K562 (cell line): ENCODE results near the gene PPCDC. TPM values are rescaled to one million over a fixed set of nuclear protein-coding genes. Genes with fewer than 3 reads are reported as not detected.
A peak's percentile ranks its signal among the peaks of the same experiment; 100 is the strongest.

Source experiments
- CEBPG ChIP-seq, 3 experiments: fragments of 200-800 bp in 1 of 3; sonication (Bioruptor generic) in 1 of 3; sonication (generic) in 1 of 3; formaldehyde crosslinking in 1 of 3; IDR thresholded peaks in 2 of 3; conservative IDR thresholded peaks in 1 of 3; 2 replicates each; pipeline versions ENCODE4 v1.6.1 to v1.8.0; 2016 to 2022; ENCODE audit warnings: missing compliant biosample characterization in 2 of 3, missing genetic modification characterization in 2 of 3, mild to moderate bottlenecking in 1 of 3, missing genetic modification reagents in 1 of 3
- CHAMP1 ChIP-seq: fragments of 450-650 bp; IDR thresholded peaks from 2 replicates; pipeline ENCODE4 v1.6.1; 2016; ENCODE audit warnings: mild to moderate bottlenecking
- HOMEZ ChIP-seq: fragments of 250-450 bp; sonication (Bioruptor Pico); IDR thresholded peaks from 2 replicates; pipeline ENCODE4 v1.4.0; 2020; ENCODE audit warnings: mild to moderate bottlenecking, moderate library complexity
- HSF4 ChIP-seq: fragments of 250-450 bp; sonication (Bioruptor Pico); IDR thresholded peaks from 2 replicates; pipeline ENCODE4 v2.1.2; 2022; ENCODE audit warnings: mild to moderate bottlenecking, moderate library complexity, borderline replicate concordance
- IRF9 ChIP-seq: fragments of 450-650 bp; IDR thresholded peaks from 2 replicates; pipeline ENCODE4 v1.6.1; 2016; ENCODE audit warnings: missing biosample characterization, missing genetic modification characterization
- KDM4B ChIP-seq, 2 experiments: fragments of 450-650 bp in 1 of 2; sonication (generic) in 1 of 2; IDR thresholded peaks; 2 replicates each; pipeline ENCODE4 v1.6.1; 2016 to 2017; ENCODE audit warnings: borderline replicate concordance in 2 of 2, antibody characterized with exemption in 1 of 2, low read depth in 1 of 2, mild to moderate bottlenecking in 1 of 2
- PBX2 ChIP-seq, 2 experiments: IDR thresholded peaks in 1 of 2; conservative IDR thresholded peaks in 1 of 2; 2 replicates each; pipeline ENCODE4 v1.6.1; 2016; ENCODE audit warnings: low read depth in 2 of 2, mild to moderate bottlenecking in 1 of 2, missing compliant biosample characterization in 1 of 2, missing genetic modification characterization in 1 of 2, moderate library complexity in 1 of 2
- POU5F1 ChIP-seq: fragments of 150-350 bp; IDR thresholded peaks from 2 replicates; pipeline ENCODE4 v1.6.1; 2014; ENCODE audit warnings: borderline replicate concordance, low read length, low read depth, mild to moderate bottlenecking; ENCODE audit not compliant: partially characterized antibody
- RCOR1 ChIP-seq, 2 experiments: IDR thresholded peaks; 2 replicates each; pipeline ENCODE4 v1.6.1; 2012; ENCODE audit warnings: low read depth in 2 of 2, low read length in 2 of 2, borderline replicate concordance in 1 of 2, improper control_type of control experiment in 1 of 2
- TBL1XR1 ChIP-seq, 2 experiments: IDR thresholded peaks; 2 replicates each; pipeline ENCODE4 v1.6.1; 2012; ENCODE audit warnings: improper control_type of control experiment in 2 of 2, low read length in 2 of 2, mild to moderate bottlenecking in 1 of 2
- ZBTB9 ChIP-seq: fragments of 450-650 bp; formaldehyde crosslinking; IDR thresholded peaks from 2 replicates; pipeline ENCODE4 v1.4.0; 2020; ENCODE audit warnings: mild to moderate bottlenecking, moderate library complexity
- ZNF12 ChIP-seq: sonication (generic); formaldehyde crosslinking; IDR thresholded peaks from 2 replicates; pipeline ENCODE4 v1.4.0; 2020; ENCODE audit warnings: mild to moderate bottlenecking, missing genetic modification reagents
- polyA plus RNA-seq, 8 experiments: library from polyadenylated mRNA; depleted of rRNA in 4 of 8; stranded (reverse) in 5 of 8; unstranded in 3 of 8; fragments of >200 nt; fragmentation: Nextera tagmentation in 2 of 8; fragmentation: Illumina TruSeq in 1 of 8; extraction: Ambion mirVana in 2 of 8; extraction: Trizol in 1 of 8; gene quantifications; 2 replicates each; pipeline versions ENCODE4 v1.2.1 to v1.2.3, GENCODE V29; 2011 to 2014; ENCODE audit warnings: inconsistent platforms in 1 of 8, missing spikeins in 1 of 8
- total RNA-seq, 7 experiments: library from RNA; depleted of rRNA in 6 of 7; stranded (reverse); fragments of >200 nt in 6 of 7; fragmentation: Illumina TruSeq in 2 of 7; extraction: Trizol in 2 of 7; gene quantifications; 2 replicates each; pipeline versions ENCODE4 v1.2.1 to v1.2.3, GENCODE V29; 2011 to 2021; ENCODE audit warnings: low replicate concordance in 1 of 7

PPCDC gene
- total and polyA plus RNA-seq, 9 of the 15 experiments (the other 6 are each of a cell fraction or from before 2014, with no cell fraction given) = 10.9 to 53.6 (median 16.7) TPM

- TF ChIP-seq CEBPG (CRISPR knock-in tag; IDR thresholded peaks at IDR 0.05) = peak; percentile 93
- peak; percentile 63 to 82 for TF ChIP-seq CEBPG (tag; conservative IDR thresholded peaks at IDR 0.05 in 1 of 2, IDR thresholded peaks at IDR 0.05 in 1 of 2)
- TF ChIP-seq HOMEZ (CRISPR knock-in tag) = no peak
- TF ChIP-seq POU5F1 = no peak
- peak in 1 of 2 experiments; percentile 97; a peak in 2 of 4 replicates for TF ChIP-seq RCOR1 (IDR thresholded peaks at IDR 0.05; ENCODE audit: borderline replicate concordance in 1 of 2, low read depth in 2 of 2, low read length in 2 of 2)
- peak in 1 of 2 experiments; percentile 76; a peak in 1 of 4 replicates for TF ChIP-seq TBL1XR1 (IDR thresholded peaks at IDR 0.05; ENCODE audit: low read length in 2 of 2)
- no peak; a peak in 1 of 4 replicates for TF ChIP-seq KDM4B (IDR thresholded peaks at IDR 0.05; ENCODE audit: borderline replicate concordance in 2 of 2, low read depth in 1 of 2)
- no peak for TF ChIP-seq PBX2 (CRISPR knock-in tag; IDR thresholded peaks at IDR 0.05; ENCODE audit: low read depth)
- peak; percentile 6; the same call in 1 of the 2 replicates for TF ChIP-seq PBX2 (tag; conservative IDR thresholded peaks at IDR 0.05; ENCODE audit: low read depth)
- 0 out of 2 replicates have a peak, but pooled peaks have one; percentile 50 for TF ChIP-seq ZNF12 (CRISPR knock-in tag)
- no peak for TF ChIP-seq HSF4
- TF ChIP-seq ZBTB9 (CRISPR knock-in tag) = no peak
- no peak for TF ChIP-seq CHAMP1
- TF ChIP-seq IRF9 (tag) = peak; percentile 70; the same call in 1 of the 2 replicates
Measured at GRCh38 chr15:75043509-75044257, 20.3 kb downstream of the PPCDC start (continued).
